ENCODE measurements around the gene PPM1K.
"Not testable (repeated sequence)": the region's sequence is repeated elsewhere in the genome, so short reads cannot be mapped to it uniquely, and the experiment has no call there.

The PPM1K gene

DNA sequence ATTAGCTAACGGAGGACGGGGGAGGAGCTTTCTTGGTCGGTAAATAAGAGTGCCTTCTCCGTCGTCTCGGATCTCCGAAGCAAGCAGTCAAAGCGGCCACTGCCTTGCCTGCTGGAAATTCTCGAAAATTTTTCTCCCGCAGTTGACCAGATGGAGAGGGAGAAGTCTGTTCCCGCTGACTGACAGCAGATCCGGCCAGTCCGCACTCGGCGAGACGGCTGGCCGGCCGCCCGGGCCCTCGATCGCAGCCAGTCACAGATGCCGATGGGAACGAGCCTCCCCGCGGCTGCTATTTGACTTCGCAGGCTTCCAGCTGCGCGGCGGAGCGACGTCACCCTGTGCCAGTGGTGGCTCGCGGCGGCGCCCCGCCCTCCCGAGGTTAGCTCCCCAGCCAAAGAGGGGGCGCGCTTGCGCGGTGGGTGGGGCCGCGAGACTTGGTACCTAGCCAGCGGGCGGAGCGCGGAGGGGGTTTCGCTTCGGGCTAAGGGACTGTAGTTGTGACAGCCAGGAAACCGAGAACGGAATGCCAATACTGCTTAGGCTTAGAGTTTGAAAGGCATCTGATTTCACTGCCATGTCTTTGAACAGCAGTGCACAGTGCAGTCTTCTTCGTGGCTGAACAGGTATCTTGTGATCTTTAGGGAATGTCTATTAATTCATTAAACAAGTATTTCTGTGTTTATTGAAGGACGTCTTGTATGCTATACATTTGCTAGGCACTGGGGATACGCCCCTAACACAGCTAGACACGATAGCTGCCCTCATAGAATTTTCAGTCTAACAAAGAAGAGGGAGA, at the start of gene PPM1K:
Gene PPM1K, minus strand, starts transcription at position 123 of the 796 bp plus-strand sequence. CDS start 5,978 bp downstream, outside the sequence.
- DNase-seq: peak; percentile 100

DNA sequence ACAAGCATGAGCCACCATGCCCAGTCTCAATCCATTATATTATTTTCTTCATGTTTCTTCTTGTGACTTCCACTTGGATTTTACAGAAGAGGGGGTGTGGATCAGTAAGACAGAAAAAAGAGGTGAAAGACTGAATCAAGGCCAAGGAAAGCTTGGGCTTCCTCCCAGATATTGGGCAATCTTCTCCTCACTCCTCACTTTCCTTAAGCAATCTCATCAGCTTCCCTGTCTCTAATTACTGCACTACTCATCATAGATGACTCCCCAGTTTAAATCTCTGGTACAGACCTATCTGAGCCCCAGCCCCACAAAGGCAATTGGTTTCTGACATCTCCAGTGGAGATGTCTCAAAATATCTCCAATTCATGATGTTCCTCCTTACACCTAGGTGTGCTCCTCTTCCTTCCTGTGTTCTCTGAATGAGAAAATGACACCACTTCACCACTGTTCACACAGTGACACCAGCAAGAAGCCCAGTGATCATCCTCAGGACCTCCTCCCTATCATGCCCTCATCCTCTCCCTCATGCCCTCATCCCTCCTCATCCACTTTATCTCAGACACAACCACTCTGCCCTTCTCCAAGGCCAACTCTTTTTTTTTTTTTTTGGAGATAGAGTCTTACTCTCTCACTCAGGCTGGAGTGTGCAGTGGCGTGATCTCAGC, 49.5 kb upstream of the PPM1K start:
- no peak for DNase-seq

GRCh38 chr4:88327665-88328064, 43.3 kb upstream of the PPM1K start:
- no peak for DNase-seq

GRCh38 chr4:88320780-88321373, 36.5 kb upstream of the PPM1K start:
- peak; percentile 65 for DNase-seq

DNA sequence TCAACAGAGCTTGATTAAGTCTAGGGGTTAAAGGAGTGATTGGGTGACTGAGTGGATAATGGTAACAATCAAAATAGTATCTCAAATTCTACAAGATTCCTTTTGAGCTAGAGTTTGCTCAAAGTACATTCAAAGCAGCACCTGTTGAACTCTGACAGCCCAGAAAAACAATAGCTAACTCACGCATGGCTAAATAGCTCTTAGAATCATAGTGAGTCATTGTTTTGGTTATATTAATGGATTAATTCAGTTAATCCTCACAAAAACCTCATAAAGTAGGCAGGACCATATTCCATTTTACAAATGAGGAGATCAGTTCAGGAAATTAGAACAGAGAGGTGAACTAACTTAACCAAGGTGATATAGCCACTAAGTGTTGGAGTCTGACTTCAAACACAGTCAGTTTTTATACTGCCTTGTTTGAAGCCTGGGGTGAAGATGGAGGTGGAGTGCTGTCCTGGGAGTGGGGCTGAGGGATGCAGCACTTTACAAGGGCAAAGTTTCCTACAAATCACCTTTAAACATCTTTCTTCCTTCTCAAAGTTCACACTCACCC, 35.9 kb upstream of the PPM1K start:
- no peak for DNase-seq

DNA sequence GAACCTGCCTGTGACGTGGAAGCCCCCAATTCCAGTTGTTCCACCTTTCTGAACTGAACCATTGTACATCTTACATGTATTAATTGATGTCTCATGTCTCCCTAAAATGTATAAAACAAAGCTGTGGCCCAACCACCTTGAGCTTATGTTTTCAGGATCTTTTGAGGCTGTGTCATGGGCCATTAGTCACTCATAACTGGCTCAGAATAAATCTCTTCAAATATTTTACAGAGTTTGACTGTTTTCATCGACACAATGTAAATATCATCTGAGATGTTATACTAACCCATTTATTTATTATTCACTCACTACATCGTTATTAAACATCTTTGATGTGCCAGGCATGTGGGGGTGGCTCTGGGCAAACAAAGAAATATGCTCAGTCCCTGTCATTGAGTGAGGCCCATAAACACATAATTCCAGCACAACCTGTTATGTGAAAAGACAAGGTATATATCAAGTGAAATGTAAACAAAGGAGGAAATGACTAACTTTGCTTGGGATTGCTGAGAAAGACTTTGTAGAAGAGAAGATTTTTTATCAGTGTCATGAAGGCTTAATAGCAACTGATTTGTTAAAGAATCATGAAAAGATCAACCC, 34.5 kb upstream of the PPM1K start:
- no peak for DNase-seq

- DNase-seq: no peak
These were observed 31.2 kb upstream of the PPM1K start for GRCh38 chr4:88315460-88316017.

- not testable (repeated sequence) for DNase-seq
These were observed 28.8 kb upstream of the PPM1K start for GRCh38 chr4:88313088-88313624.

GRCh38 chr4:88308587-88308986, 24.2 kb upstream of the PPM1K start:
- DNase-seq: no peak

GRCh38 chr4:88297725-88298454, 13.5 kb upstream of the PPM1K start:
- no peak for DNase-seq

GRCh38 chr4:88297212-88297516, 12.8 kb upstream of the PPM1K start:
- DNase-seq: no peak

- no peak for DNase-seq
These were observed 12.3 kb upstream of the PPM1K start for GRCh38 chr4:88296413-88297211.

DNA sequence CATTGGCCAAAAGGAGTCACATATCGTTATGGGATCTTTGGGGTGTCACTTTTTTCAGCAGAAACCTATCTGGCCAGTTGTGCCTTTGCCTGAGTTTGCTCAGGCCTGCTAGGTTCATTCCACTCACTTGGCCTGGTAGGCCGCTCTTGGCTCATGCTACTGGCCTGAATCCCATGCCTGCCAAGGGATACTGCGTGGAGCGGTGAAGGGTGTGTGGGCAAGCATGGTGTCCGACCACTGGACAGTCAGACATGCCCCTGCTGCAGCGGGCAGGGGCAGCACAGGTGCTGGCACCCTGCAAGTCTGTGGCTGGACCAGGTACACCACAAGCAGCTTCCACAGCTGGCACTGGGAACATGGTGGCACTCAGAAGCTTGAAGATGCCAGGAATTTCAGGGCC, 11.3 kb upstream of the PPM1K start:
- DNase-seq: no peak

- no peak for DNase-seq
These were observed 6.6 kb upstream of the PPM1K start for GRCh38 chr4:88291003-88291402.

DNA sequence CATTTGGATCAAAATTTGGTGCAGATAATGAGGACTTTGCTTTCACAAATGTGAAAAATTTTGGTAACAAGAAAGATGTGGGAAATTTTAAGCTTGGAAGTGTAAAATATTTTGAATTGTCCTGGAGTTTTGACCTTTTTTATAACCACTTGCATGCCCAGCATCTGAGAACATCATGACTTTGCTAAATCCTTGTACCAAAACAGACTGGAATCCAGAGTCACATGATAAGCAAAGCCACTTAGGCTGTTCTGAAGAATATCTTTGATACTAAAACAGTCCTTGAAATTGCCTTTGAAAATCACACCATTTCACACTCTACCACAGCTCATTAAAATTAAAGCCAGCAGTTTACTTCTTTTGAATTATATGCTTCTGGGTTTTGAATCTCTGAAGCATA, 2.5 kb upstream of the PPM1K start:
- no peak for DNase-seq

DNA sequence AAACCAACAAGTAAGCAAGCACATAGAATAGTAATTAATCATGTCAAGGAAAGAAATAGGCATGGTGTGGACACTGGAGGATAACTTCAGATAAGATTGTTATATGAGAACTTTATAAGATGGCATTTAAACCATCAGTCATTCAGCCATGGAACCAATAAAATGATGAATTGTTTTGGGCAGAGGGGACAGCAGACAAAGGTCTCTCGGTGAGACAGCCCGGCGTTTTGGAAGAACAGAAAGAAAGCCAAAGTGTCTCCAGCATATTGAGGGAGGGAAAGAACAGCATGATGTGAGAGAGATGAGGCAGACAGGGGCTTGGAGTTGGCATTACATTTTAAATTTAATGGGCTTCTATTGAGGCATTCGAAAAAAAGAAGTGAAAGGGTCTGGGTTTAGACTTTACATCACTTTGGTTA, 883 bp upstream of the PPM1K start:
- DNase-seq: no peak

- DNase-seq: peak; percentile 89
These were observed 511 bp downstream of the PPM1K start for GRCh38 chr4:88283661-88284438.

GRCh38 chr4:88280228-88280795, 4.0 kb downstream of the PPM1K start:
- no peak for DNase-seq

DNA sequence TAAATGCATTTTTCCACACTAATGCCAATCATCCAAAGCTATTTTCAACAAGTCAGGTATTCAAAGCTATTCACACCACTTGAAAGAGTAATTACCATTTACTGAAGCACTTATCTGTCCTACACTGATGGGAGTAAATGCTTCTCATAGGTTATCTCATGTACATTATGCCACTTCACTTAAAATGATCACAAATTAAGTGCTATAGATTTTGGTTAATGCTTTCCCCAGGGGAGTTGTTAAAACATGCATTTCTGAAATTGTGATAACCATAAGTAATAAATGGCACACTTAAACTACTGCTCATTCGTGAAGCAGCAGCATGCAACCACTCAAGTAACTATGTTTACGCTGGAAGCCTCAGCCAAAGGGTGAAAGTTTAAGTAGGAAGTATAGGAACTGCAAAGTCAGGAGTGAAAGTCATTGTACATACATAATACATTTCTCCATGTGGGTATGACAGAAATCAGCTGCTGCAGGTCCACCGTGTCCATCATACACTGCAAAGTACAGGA, 6.6 kb downstream of the PPM1K start:
- DNase-seq: no peak

Measured in activated effector memory CD4-positive, alpha-beta T cell treated with anti-CD3 and anti-CD28 coated beads, Interleukin-2, amount 50 U/mL, for 16 hours (primary cell).